WERI-Rb-1 (cell line): ENCODE data around the gene DCTN3.

Source experiments
- DNase-seq: peaks from one replicate; pipeline ENCODE4 v3.0.0-alpha.2; 2020
- H3K27ac ChIP-seq: fragments of 250-450 bp; sonication (Bioruptor Pico); 2 replicates; pipeline ENCODE4 v1.5.1; 2020; ENCODE audit warnings: mild to moderate bottlenecking, moderate library complexity
- H3K27me3 ChIP-seq: fragments of 250-450 bp; sonication (Bioruptor Pico); 2 replicates; pipeline ENCODE4 v1.5.1; 2021; ENCODE audit warnings: mild to moderate bottlenecking, low read depth, moderate library complexity; ENCODE audit not compliant: insufficient read depth, severe bottlenecking
- H3K36me3 ChIP-seq: fragments of 250-450 bp; sonication (Bioruptor Pico); 2 replicates; pipeline ENCODE4 v1.5.1; 2020; ENCODE audit warnings: mild to moderate bottlenecking, moderate library complexity
- H3K4me3 ChIP-seq: 2 replicates; pipeline ENCODE4 v1.5.1; 2011; ENCODE audit warnings: low read depth, mild to moderate bottlenecking, control low read depth, low read length
- H3K9me3 ChIP-seq: fragments of 250-450 bp; sonication (Bioruptor Pico); 2 replicates; pipeline ENCODE4 v1.5.1; 2021; ENCODE audit warnings: mild to moderate bottlenecking, moderate library complexity; ENCODE audit not compliant: severe bottlenecking
- TF ChIP-seq, protein P1 (sequence below): IDR thresholded peaks from 2 replicates; pipeline ENCODE4 v1.5.1; 2011; ENCODE audit warnings: low read depth, mild to moderate bottlenecking, control low read depth, inconsistent platforms, low read length

The DCTN3 gene

DNA sequence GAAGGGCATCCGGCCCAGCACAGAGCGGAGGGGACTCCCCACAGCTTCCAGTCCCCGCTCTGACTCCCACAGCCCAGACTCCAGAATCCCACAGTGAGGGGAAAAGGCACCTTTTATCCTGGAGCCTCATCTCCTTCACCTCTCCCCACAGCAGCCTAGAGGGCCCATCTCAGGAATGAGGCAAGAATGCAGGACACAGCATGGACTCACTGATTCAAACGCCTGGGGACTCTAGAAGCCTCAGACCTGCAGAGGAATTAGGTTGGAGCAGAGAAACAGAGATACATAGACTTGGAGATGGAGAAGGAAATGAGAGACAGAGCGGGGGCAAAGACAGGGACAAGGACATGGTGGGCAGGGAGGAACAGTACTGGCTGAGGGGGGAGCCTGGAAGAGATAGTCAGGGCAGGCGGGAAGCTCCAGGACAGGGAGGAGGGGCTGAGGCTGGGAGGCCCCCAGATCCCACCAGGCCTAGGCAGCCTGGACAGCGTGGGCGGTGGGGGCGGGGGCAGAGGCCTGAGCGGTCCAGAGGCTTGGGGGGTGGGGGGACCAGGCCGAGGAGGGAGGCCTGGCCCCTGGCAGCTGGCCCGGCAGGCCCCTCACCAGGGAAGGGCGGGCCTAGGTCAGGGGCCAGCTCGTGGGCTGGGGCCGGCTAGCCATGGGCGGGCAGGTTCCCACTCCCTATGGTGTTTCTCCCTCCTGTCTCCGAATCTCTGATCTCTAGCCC lies 46.5 kb downstream of the DCTN3 start:
- Histone ChIP-seq H3K9me3 (no peaks in the 10 kb centered on the region), H3K27me3 (no peaks in the 10 kb centered on the region), H3K27ac (no peak overlapping the region), H3K4me3 (no peak overlapping the region), H3K36me3 (no peaks in the 10 kb centered on the region)
- no peak for DNase-seq
- TF ChIP-seq, protein P1, sequence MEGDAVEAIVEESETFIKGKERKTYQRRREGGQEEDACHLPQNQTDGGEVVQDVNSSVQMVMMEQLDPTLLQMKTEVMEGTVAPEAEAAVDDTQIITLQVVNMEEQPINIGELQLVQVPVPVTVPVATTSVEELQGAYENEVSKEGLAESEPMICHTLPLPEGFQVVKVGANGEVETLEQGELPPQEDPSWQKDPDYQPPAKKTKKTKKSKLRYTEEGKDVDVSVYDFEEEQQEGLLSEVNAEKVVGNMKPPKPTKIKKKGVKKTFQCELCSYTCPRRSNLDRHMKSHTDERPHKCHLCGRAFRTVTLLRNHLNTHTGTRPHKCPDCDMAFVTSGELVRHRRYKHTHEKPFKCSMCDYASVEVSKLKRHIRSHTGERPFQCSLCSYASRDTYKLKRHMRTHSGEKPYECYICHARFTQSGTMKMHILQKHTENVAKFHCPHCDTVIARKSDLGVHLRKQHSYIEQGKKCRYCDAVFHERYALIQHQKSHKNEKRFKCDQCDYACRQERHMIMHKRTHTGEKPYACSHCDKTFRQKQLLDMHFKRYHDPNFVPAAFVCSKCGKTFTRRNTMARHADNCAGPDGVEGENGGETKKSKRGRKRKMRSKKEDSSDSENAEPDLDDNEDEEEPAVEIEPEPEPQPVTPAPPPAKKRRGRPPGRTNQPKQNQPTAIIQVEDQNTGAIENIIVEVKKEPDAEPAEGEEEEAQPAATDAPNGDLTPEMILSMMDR: no peak

DNA sequence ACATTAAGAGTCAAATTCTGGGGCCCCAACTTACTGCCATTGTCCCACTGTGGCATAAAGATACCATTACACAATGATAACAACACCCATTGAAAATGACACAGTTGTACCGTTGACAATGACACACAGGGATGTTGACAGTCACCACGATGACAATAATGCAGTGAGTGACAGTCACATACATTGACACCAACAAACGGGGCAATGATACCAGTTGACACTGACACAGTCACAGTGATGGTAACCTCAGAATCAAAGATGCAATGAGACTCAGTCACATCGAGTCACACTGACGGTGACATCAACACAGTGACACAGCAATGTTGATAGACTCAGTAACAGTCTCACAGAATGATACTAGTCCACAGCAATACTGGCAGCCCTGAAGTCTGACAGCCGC lies 47.7 kb downstream of the DCTN3 start:
- H3K9me3 ChIP-seq: no peaks in the 10 kb centered on the region
- DNase-seq: no peak
- H3K27me3 ChIP-seq: no peaks in the 10 kb centered on the region
- no peak overlapping the region for H3K27ac ChIP-seq
- peaks cover 2% of the 10 kb centered on the region for H3K36me3 ChIP-seq
- TF ChIP-seq, protein P1: no peak
- no peak overlapping the region for H3K4me3 ChIP-seq

DNA sequence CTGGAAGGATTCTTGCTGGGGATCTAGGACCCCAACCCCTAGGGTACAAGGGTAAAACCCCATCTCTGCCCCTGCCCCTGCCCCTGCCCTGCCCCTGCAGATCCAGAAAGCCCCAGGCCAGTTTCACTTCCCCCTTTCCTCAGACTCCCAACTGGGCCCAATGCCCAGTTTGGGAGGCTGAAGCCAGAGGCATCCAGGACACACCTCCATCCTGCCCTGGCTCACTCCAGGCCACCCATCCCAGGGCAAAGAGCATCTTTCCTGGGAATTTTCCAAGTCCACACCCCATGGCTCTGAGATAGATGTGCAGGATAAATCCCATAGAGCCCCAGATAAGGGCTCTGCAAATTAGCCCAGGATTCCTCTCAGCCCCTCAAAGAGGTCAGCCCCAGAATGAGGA lies 48.2 kb downstream of the DCTN3 start:
- H3K36me3 ChIP-seq: peaks cover 2% of the 10 kb centered on the region
- TF ChIP-seq, protein P1: no peak
- no peak for DNase-seq
- no peaks in the 10 kb centered on the region for H3K27me3 ChIP-seq
- H3K9me3 ChIP-seq: no peaks in the 10 kb centered on the region
- H3K4me3 ChIP-seq: no peak overlapping the region
- H3K27ac ChIP-seq: no peak overlapping the region; the same call in 1 of the 2 replicates

DNA sequence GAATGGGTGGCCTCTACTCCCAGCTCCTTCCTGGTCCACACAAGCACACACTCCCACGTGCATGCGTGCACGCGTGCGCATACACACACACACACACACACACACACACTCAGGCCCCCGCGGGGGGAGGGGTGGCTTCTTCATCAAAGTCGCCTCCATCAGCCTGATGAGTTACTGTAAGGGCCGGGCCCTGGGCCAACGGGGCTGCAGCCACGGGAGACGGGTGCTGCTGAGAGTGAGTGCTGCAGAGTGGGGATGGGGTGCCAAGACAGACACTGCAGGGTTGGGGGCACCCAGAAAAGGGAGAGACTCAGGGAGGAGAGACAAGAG lies 48.8 kb downstream of the DCTN3 start:
- Histone ChIP-seq H3K27ac (peak overlapping the region; percentile 87), H3K36me3 (peaks cover 6% of the 10 kb centered on the region), H3K9me3 (no peaks in the 10 kb centered on the region), H3K4me3 (no peak overlapping the region), H3K27me3 (no peaks in the 10 kb centered on the region)
- DNase-seq: peak; percentile 49
- TF ChIP-seq, protein P1: no peak

DNA sequence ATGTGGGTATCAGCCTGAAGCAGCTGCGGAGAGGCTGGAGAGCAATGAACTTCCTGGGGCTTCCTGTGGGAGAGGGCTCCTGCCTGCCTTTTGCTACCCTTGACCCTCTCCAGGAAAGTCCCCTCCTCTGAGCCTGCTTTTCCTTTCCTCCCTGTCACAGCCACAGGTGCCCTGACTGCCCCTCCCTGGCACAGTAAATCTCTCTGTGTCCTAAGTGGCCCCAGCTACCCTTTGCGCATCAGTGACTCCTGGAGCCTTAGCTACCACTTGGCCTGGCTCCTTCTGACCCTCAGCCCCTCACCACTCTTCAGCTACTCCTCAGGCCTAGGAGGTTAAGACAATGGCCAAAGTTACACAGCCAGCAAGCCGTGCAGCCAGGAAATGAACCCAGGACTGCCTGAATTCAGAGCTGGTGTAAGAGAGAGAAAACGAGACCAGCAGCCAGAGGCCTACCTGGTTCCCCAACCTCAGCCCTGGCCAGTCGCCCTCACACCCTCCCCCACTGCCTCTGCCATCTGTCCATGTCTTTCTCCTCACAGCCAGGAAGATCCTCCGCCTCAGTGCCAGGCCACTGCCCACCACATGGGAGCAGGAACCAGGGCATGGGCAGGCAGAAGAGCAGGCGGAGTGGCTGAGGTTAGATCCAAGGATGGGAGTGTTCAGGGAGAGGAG lies 49.4 kb downstream of the DCTN3 start:
- DNase-seq: peak; percentile 69

More for the DNA sequence above, 49.4 kb downstream of the DCTN3 start:
- H3K9me3 ChIP-seq: no peaks in the 10 kb centered on the region
- H3K27me3 ChIP-seq: no peaks in the 10 kb centered on the region
- TF ChIP-seq, protein P1: no peak
- H3K27ac ChIP-seq: peak overlapping the region; percentile 87
- peaks cover 6% of the 10 kb centered on the region for H3K36me3 ChIP-seq
- no peak overlapping the region for H3K4me3 ChIP-seq
